ENCODE measurements around the gene ITSN1.
A peak's percentile ranks its signal among the peaks of the same experiment; 100 is the strongest.
"Not testable (repeated sequence)": the region's sequence is repeated elsewhere in the genome, so short reads cannot be mapped to it uniquely, and the experiment has no call there.

ITSN1 gene

DNA sequence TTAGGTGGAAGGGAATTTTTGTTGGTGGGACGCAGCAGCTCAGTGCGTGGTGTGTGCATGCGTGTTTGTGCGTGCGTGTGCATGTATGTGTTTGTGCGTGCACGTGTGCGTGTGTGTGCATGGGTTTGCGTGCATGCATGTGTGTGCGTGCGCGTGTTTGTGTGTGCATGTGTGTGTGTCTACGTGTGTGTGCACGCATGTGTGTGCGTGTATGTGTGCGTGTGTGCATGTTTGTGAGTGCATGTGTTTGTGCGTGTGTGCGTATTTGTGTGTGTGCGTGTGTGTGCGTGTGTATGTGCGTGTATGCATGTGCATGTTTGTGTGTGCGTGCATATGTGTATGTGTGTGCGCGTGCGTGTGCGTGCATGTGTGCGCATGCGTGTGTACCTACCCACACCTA is 253.1 kb downstream of the ITSN1 start:
- DNase-seq (ENCODE audit: low spot score) = no peak

DNA sequence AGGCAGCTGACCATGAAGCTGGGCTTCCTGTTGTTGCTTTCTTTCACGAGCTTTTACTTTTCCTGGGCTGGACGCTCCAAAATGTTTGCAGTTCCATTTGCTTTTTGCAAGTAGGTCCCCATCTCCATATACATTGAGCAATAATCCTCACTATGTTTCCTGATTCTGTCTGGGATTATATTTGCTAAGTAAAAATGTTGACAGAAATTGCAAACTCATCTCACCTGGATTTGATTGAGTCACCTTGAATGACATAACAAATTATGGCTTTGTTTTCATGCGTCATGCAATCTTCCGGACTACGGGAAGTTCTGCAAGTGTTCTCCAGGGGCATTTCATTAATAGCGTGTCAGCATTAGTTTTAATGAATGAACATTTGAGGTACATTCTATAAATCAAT is 254.4 kb downstream of the ITSN1 start:
- DNase-seq (ENCODE audit: low spot score) = no peak

DNA sequence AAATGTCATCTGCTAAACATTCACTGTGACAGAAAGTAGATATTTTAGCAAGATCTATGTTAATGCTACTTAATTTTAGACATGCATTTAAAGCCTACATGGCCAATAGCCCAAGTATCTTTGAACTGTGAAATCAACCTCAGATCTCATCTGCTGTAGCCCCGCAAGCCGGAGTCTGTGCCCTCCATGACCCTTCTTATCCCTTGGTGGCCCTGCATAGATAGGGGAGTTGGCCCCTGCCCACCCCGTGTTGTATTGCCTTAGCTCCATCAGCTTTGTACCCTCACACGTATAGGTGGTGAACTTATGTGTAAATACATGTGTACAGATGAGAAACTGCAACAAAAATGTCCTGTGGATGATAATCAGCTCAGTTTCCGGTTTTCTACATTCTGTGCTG is 254.8 kb downstream of the ITSN1 start:
- DNase-seq (ENCODE audit: low spot score) = no peak

DNA sequence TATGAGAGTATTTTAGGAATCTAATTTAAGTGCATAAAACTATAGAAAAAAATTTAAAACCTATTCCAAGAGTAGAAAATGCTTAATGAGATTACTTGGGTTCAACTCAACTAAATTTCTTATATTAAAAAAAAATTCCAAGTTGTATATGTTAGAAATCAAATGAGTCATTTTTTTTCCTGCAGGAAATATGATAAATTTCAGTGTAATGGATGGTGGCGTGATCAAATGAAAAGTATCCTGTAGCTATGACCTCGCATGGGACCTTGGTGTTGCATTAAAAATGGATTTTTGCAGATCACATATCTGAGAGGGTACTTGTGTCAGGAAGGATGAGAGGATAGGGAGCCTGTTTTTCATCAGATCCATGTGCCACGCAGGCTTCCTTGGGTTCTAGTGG is 255.4 kb downstream of the ITSN1 start:
- no peak for DNase-seq (ENCODE audit: low spot score)

DNA sequence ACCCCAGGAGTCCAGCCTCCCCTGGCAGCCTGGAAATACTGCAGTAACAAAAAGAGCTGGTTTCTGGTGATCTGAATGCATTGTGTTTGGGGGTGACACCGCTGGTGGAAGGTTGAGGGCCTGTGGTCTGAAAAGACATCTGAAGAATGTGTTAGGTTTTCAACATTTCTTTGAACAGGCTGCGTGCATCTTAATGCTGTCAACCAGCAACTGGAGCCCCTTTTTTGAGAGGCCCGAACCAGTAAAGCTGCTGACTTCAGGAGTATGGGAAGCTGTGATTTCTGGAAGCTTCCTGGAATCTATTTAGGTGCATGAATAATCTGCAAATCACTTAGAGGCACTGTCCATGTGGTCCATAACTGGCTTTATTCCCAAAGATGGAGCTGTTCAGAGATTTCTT is 256.3 kb downstream of the ITSN1 start:
- no peak for DNase-seq (ENCODE audit: low spot score)

DNA sequence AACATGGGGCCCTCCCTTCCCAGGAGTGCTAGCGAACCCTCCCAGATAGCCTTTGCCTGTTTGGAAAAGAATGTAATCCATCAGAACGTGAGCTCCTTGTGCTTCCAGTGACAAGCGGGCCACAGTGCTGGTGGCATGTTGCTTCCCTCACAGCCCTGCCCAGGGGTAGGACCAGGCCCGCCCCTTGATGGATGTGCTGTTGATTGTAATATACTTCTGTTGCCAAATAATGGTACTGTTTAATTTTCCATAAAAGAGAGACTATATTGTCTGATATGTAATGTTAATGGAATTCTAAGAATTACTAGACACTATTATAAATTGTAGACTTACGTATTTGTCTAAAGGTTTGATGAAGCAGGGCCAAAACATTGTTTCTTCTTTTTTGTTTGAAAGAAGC is 256.9 kb downstream of the ITSN1 start:
- no peak for DNase-seq (ENCODE audit: low spot score)

DNA sequence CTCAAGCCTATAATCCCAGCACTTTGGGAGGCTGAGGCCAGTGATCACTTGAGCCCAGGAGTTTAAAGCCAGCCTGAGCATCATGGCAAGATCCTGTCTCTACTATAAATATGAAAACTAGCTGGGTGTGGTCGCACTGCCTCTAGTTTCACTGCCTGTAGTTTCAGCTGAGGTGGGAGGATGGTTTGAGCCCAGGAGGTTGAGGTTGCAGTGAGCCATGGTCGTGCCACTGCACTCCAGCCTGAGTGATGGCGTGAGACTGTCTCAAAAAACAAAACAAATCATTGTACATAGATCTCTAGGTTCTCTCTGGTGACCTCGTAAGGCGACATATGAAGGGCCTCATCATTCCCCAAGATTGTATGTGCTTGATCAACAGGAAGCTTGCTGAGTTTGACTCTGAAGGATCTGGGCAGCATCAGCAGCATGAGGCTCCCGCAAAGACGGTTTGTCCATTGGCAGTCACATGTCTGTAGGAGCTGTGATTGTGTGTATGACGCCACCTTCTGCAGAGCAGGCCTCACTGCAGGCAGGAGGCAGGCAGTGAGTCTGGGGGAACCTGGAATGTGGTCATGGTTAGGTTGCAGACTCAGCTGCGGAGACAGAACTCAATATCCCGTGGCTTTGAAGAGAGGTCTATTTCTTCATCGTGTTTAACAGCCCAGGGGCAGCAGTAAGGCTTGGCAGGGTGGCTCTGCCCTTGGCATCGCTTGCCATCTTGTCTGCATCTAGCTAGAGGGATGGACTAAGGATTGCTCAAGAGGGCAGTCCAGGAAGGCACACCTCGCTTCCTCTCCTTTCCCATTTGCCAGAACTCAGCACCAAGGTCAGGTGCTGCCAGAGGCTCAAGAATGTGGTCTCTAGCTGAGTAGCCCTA is 259.3 kb downstream of the ITSN1 start:
- no peak for DNase-seq (ENCODE audit: low spot score)

DNA sequence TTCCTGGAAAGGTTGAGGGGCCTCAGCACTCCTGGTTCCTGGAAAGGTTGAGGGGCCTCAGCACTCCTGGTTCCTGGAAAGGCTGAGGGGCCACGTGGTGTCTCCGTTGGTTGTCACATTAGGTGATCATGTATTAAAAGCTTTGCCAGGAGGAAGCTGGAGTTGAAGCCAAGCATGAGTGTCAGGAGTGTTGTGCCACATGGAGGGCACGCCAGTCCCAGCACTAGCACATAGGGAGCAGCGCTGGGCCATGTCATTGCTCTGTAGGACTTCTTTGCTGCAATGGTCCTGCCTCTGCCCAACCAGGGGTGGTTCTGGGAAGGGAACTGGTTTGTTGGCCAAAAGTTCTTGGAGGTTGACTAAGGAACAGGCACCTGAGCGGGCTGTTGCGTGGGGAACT is 260.0 kb downstream of the ITSN1 start:
- DNase-seq (ENCODE audit: low spot score) = no peak

DNA sequence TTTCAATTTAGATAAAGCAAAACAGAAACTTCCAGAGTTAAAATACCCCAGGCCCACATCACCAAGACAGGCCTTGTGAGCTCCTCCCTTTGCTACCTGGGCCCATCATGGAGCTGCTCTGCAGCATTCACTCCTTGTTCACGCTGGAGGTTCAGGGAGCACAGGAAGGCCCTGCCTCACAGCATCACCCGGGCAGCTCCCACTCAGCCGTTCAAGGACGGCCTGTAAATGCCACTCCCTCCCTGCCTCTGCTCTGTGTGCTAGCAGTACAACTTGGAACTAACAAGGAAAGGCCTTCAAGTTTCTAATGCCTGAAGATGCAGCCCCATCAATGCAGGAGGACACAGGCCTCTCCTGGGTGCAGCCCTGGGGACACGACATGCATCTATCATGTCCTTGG is 261.7 kb downstream of the ITSN1 start:
- no peak for DNase-seq (ENCODE audit: low spot score)

DNA sequence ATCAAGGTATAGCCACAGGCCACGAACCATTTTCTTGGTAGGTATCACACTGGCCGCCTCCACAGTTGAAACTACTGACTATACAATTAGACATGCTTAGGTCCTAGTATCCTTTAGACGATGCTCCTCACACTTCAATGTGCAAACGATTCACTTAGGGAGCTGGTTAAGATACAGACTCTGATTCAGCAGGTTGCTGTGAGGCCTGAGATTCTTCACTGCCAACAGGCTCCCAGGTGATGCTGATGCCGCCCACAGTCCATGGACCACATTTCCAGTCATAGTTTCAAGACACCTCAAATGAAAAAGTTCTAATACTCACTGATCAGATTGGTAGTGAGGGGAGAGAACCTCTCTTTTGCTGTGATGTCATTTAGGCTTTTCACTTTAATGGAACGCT is 266.5 kb downstream of the ITSN1 start:
- DNase-seq (ENCODE audit: low spot score) = no peak

DNA sequence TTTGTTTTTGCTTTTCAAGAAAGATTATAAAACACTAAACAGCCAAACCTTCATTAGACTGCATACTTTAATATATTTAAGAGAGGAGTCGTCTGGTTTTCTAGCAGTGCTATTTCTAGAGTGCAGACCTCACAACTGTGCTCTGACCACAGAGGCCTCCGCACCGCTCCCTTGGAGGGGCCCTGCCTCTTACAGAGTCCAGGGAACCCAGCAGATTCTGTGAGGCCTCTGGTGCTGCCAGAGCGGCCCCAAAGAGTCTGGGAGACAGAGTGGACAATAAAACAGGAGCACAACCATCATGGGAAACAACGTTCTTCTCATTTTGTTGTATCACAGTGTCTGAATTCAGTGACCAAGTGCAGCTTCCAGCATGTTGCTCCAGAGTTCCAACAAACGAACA is 267.5 kb downstream of the ITSN1 start:
- DNase-seq (ENCODE audit: low spot score) = no peak

DNA sequence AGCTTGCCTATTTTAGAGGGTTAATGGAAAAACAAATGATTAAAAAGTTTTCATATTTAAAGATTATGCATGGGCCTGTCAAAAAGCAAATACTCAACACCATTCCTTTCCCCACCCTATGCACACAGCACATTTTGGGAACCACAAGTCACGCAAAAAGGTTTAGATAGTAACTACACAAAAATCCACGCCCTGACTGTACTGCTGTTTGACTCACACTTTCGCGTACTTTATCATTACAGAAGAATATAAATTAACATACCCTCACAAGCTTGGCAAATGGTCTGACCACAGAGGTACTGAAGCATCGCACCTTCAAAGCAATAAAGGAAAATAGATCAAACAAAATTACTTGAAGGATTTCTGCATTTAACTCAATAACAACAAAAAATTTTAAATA is 271.9 kb downstream of the ITSN1 start:
- peak; percentile 11 for DNase-seq (ENCODE audit: low spot score)

DNA sequence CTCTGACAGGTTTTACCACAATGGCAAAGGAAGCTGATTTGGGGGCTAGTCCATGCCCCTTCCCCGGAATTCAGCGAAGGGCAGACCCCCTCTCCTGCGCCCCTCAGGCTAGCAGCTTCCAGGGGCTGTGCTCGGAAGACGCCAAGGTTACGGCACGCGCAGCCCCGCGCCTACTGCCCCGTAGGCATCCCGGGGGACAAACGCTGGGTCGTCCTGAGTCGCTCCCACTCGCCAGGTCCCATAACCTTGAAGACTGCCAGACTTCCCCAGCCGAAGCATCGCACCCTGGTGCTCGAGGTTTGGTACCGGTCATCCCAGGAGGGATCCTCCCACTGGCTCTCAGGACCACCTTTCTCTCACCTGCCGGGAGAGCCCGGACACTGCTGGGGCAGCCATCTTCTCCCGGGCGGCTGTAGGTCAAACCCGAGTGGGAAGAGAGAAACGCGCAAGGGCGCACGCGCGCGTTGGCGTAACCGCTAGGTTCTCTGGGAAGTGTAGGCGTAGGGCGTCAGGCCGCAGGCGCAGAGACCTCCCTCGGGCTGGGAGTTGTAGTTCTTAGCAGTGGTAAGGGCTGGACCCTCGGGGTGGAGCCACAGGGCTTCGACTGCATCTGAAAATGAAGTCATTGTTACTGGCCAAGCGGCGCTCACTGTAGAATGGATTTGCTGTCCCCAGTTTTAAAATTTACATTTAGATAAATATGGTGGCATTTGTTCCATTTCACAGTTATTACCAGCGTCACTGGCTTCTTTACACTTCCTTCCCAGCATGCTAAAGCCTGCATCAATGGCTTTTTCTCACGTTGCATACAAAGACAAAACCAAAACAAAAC is 273.3 kb downstream of the ITSN1 start, which contains the start of gene ATP5PO:
TSS of gene ATP5PO (minus strand) at position 437 of the 832 bp plus-strand sequence. CDS start at position 396, 41 bp downstream.
- peak; percentile 93 for DNase-seq (ENCODE audit: low spot score)

DNA sequence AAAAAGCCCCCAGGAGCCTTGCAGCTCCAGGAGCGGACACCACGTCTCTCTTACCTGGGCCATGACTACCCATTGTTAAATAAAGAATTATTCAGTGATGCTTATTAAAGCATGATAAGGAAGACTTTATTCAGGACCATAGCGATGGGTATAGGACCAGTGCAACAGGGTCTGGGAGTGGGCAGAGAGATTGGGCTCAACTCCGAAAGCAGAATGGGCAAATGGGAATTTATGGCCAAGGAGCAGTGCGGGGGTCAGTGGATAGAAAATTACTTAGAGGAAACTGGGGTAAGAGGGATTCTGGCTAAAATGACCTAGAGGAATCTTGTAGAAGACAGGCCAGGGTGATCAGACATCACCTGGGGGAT is 273.9 kb downstream of the ITSN1 start:
- DNase-seq (ENCODE audit: low spot score) = no peak

DNA sequence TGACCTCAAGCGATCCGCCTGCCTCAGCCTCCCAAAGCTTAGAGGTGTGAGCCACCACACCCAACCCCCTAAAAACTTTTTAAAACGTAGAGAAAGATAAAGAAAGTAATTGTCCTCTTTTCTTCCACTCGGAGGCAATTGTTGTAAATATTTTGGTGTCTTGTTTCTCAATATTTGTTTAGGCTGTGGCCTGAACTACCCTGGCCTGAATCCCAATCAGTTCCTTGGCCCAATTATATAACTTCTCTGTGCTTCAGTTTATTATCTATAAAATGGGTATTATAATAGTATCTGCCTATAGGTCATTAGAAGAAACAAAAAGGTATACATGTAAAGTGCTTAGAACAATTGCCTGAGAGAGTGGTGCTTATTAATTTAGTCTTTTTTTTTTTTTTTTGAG is 275.1 kb downstream of the ITSN1 start:
- DNase-seq (ENCODE audit: low spot score) = no peak

DNA sequence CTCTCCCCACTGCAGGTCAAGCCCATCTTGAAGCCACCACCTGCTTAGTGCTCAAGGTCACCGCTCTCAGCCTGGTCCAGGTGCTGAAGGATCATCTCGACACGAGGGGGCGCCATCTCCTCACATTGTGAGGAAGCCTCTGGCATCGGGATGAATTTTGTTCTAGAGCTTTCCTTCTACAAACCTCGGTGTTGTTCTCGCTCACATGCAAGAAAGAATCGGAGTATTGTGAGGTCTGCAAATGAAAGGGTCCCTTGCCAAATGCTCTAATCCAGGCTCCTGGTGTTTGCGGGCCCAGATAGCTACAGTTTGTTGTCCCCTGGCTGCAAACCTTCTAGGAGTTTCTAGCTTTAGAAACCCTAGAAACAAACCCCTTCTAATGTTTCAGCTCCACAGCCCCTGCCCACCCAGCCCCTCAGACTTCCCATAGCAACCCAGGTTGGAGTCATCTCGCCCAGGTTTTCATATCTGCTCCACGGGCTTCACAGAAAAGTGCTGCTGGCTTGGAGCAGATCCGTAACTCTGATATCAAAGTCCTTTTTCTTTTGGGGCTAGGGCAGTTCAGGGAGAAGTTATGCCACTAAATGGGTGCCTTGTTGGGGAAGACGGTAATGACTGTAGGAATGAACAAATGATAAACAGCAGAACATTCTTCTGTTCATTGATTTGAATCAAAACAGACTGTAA is 281.9 kb downstream of the ITSN1 start:
- DNase-seq (ENCODE audit: low spot score) = peak; percentile 72

DNA sequence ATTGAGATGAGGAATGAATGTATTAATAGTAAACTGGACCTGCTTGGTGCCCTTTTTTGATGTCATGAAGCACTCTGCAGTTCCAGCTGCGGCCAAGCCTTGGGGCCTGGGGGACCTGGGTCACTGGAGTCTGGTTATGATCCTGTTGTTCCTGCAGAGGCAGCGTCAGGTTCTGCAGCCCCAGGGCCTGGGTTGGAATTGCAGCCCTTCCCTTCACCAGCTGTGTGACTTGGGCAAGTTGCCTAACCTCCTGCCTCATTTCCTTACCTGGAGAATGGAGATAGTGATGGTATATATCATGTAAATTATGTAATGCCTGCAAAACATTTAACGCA is 282.4 kb downstream of the ITSN1 start:
- no peak for DNase-seq (ENCODE audit: low spot score)

DNA sequence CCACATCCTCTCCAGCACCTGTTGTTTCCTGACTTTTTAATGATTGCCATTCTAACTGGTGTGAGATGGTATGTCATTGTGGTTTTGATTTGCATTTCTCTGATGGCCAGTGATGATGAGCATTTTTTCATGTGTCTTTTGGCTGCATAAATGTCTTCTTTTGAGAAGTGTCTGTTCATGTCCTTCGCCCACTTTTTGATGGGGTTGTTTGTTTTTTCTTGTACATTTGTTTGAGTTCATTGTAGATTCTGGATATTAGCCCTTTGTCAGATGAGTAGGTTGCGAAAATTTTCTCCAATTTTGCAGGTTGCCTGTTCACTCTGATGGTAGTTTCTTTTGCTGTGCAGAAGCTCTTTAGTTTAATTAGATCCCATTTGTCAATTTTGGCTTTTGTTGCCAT is 283.9 kb downstream of the ITSN1 start:
- DNase-seq (ENCODE audit: low spot score) = not testable (repeated sequence)

DNA sequence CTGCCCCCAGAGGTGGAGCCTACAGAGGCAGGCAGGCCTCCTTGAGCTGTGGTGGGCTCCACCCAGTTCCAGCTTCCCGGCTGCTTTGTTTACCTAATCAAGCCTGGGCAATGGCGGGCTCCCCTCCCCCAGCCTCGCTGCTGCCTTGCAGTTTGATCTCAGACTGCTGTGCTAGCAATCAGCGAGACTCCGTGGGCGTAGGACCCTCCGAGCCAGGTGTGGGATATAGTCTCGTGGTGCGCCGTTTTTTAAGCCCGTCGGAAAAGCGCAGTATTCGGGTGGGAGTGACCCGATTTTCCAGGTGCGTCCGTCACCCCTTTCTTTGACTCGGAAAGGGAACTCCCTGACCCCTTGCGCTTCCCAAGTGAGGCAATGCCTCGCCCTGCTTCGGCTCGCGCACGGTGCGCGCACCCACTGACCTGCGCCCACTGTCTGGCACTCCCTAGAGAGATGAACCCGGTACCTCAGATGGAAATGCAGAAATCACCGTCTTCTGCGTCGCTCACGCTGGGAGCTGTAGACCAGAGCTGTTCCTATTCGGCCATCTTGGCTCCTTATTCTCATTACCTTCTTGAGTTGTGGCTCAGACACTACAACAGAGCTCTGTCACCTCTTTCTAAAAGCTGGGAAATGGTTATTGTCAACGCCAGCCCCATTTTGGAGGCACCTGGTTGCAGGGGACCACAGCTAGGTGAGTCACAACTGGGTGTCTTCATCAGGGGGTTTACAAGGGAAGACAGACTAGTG is 288.9 kb downstream of the ITSN1 start:
- not testable (repeated sequence) for DNase-seq (ENCODE audit: low spot score)

DNA sequence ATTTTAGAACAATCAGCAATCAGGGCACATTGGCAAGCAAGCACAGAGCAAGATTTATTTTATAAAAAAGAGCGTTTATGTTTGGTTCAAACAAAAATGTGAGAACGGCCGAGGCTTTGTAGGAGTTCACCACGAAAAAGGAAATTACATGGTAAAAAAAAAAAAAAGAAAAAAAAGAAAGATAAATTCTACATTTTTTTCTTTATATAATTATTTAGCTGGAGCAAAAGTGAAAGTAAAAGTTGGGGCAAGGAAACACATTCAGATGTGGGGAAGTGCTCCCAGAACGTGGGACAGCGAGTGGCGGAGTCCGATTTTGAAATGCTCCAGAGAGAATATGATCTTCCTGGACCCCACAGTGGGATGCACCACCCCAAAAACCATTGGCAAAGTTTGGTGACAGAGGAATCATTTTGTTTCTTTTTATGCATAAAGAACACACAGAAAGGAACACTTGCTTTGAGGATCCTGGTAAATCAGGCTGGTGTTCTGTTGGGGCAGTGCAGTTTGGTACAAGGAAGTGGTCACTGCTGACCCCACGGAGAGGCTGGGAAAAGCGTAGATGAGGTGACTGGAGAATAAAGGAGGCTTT is 289.6 kb downstream of the ITSN1 start:
- DNase-seq (ENCODE audit: low spot score) = no peak

DNA sequence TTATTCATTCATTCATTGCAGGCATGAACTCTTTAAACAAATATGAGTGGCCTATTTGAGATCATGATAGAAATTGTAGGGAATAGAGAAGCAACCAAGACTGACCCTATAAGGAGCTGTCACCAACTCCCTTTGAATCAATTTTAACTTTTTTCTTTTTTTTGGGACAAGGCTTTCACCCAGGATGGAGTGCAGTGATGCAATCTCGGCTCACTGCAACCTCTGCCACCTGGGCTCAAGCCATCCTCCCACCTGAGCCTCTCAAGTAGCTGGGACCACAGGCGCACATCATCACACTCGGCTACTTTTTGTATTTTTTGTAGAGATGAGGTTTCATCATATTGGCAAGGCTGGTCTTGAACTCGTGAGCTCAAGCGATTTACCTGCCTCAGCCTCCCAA is 290.4 kb downstream of the ITSN1 start:
- no peak for DNase-seq (ENCODE audit: low spot score)
